ENCODE results near the gene CENPA.
"Not testable (repeated sequence)": the region's sequence is repeated elsewhere in the genome, so short reads cannot be mapped to it uniquely, and the experiment has no call there.

Gene CENPA

DNA sequence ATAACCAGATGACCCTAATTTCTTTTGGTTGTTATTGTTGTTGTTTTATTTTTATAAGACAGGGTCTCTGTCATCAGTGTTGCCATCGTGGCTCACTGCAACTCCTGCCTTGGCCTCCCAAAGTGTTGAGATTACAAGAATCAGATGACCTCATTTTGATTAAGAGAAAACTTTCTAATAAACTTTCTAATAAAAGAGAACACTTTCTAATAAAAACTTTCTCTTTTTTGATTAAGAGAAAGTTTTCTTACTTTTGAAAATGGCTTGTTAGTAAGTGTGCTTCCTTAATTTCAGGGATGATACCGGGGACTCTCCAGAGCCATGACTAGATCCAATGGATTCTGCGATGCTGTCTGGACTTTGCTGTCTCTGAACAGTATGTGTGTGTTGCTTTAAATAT lies 7.7 kb downstream of the CENPA start:
- no peak for TF ChIP-seq POLR2A (IDR thresholded peaks at IDR 0.05; ENCODE audit: low read depth, low read length)
- DNase-seq (ENCODE audit: insufficient read length, low spot score): no peak
- FAIRE-seq: no peak

DNA sequence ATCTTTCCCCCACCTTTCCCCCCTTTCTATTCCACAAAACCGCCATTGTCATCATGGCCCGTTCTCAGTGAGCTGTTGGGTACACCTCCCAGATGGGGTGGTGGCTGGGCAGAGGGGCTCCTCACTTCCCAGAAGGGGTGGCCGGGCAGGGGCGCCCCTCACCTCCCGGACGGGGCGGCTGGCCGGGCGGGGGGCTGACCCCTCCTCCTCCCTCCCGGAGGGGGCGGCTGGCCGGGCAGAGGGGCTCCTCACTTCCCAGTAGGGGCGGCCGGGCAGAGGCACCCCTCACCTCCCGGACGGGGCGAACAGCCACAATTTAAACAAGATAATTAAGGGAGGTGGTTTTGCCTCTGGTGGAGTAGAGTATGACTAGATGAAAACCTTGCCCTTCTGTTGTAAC lies 9.3 kb downstream of the CENPA start:
- not testable (repeated sequence) for DNase-seq (ENCODE audit: insufficient read length, low spot score); FAIRE-seq

- no peak for FAIRE-seq
- DNase-seq (ENCODE audit: insufficient read length, low spot score): no peak
- TF ChIP-seq POLR2A (IDR thresholded peaks at IDR 0.05; ENCODE audit: low read depth, low read length): no peak
Measured at GRCh38 chr2:26801328-26801727, 15.5 kb downstream of the CENPA start.

- no peak for TF ChIP-seq POLR2A (IDR thresholded peaks at IDR 0.05; ENCODE audit: low read depth, low read length)
- no peak for DNase-seq (ENCODE audit: insufficient read length, low spot score)
- FAIRE-seq: no peak
Measured at GRCh38 chr2:26801796-26802195, 15.9 kb downstream of the CENPA start.

DNA sequence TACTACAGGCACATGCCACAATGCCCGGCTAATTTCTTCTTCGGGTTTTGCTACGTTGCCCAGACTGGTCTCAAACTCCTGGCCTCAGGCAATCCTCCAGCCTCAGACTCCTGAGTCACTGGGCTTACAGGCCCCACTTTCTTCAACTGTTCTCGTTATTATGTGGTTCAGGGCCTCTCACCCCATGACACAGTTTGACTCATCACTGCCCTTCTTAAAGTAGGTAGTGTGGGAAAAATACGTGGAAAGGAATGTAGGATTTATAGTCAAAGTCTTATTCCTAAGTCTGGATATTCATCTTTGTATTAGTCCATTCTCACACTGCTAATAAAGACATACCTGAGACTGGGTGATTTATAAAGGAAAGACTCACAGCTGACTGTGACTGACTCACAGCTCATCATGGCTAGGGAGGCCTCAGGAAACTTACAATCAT lies 19.4 kb downstream of the CENPA start:
- FAIRE-seq (peak; percentile 90), DNase-seq (ENCODE audit: insufficient read length, low spot score) (peak; percentile 63)
- TF ChIP-seq POLR2A (IDR thresholded peaks at IDR 0.05; ENCODE audit: low read depth, low read length): no peak

- FAIRE-seq (no peak), DNase-seq (ENCODE audit: insufficient read length, low spot score) (no peak)
Measured at GRCh38 chr2:26807788-26808460, 22.1 kb downstream of the CENPA start.

GRCh38 chr2:26809211-26809610 lies 23.4 kb downstream of the CENPA start:
- FAIRE-seq (no peak), DNase-seq (ENCODE audit: insufficient read length, low spot score) (no peak)
- no peak for TF ChIP-seq POLR2A (IDR thresholded peaks at IDR 0.05; ENCODE audit: low read depth, low read length)

More at GRCh38 chr2:26807788-26808460, 22.1 kb downstream of the CENPA start:
- no peak for TF ChIP-seq POLR2A (IDR thresholded peaks at IDR 0.05; ENCODE audit: low read depth, low read length)

- DNase-seq (ENCODE audit: insufficient read length, low spot score) (no peak), FAIRE-seq (no peak)
- TF ChIP-seq POLR2A (IDR thresholded peaks at IDR 0.05; ENCODE audit: low read depth, low read length): no peak
Measured at GRCh38 chr2:26809876-26810577, 24.2 kb downstream of the CENPA start.

- FAIRE-seq (no peak), DNase-seq (ENCODE audit: insufficient read length, low spot score) (no peak)
- no peak for TF ChIP-seq POLR2A (IDR thresholded peaks at IDR 0.05; ENCODE audit: low read depth, low read length)
Measured at GRCh38 chr2:26811261-26811660, 25.4 kb downstream of the CENPA start.

DNA sequence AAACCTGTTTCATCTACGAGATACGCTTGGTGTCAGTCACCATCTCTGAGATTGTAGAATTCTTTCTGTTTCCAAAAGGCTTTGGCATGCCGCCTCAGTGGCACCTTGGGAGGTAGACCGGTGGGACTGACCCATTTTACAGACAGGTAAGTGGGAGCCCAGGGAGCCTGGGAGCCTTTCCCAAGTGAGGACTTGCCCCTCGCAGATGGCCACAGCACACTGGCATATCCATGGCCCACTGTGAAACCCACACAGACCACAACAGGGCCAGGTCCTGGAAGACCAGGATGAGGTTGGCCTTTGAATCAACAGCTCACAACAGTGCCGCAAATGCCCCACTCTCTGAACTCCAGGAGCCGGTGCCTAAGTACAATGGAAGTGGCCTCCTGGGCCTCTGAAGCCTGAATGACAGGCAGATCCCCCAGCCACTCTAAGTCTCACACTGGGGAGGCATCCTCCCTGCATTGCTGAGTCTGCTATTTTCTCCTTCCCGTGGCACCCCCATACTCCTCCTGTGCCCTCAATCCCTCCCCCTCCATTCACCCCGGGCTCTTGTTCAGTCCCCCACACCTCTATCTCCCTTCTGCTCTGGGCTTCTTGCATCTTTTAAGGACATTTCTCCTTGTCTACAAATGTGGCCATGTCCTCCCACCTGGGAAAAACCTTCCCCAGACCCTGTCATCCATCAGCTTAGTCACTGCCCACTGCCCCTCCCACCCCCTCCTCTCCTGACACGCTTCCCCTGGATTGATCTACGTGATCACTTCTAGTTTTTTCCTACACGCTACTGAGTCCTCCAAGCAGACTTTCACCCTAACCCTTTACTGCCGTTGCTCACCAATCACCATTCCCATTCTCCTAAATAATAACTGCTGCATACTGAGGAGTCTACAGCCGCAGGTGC lies 26.2 kb downstream of the CENPA start:
- DNase-seq (ENCODE audit: insufficient read length, low spot score) (no peak), FAIRE-seq (no peak)
- TF ChIP-seq POLR2A (IDR thresholded peaks at IDR 0.05; ENCODE audit: low read depth, low read length): no peak

GRCh38 chr2:26812731-26813130 lies 26.9 kb downstream of the CENPA start:
- FAIRE-seq (no peak), DNase-seq (ENCODE audit: insufficient read length, low spot score) (no peak)
- no peak for TF ChIP-seq POLR2A (IDR thresholded peaks at IDR 0.05; ENCODE audit: low read depth, low read length)

DNA sequence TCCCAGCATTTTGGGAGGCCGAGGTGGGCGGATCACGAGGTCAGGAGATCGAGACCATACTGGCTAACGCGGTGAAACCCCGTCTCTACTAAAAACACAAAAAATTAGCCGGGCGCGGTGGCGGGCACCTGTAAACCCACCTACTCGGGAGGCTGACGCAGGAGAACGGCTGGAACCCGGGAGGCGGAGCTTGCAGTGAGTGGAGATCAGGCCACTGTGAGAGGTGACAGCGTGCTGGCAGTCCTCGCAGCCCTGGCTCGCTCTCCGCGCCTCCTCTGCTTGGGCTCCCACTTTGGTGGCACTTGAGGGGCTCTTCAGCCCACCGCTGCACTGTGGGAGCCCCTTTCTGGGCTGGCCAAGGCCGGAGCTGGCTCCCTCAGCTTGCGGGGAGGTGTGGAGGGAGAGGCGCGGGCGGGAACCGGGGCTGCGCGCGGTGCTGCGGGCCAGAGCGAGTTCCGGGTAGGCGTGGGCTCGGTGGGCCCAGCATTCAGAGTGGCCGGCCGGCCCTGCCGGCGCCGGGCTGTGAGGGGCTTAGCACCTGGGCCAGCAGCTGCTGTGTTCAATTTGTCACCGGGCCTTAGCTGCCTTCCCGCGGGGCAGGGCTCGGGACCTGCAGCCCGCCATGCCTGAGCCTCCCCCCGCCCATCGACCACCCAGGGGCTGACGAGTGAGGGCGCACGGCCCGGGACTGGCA lies 28.4 kb downstream of the CENPA start:
- FAIRE-seq; DNase-seq (ENCODE audit: insufficient read length, low spot score): not testable (repeated sequence)

GRCh38 chr2:26816893-26817292 lies 31.0 kb downstream of the CENPA start:
- DNase-seq (ENCODE audit: insufficient read length, low spot score) (peak; percentile 20), FAIRE-seq (no peak)
- no peak for TF ChIP-seq POLR2A (IDR thresholded peaks at IDR 0.05; ENCODE audit: low read depth, low read length)

DNA sequence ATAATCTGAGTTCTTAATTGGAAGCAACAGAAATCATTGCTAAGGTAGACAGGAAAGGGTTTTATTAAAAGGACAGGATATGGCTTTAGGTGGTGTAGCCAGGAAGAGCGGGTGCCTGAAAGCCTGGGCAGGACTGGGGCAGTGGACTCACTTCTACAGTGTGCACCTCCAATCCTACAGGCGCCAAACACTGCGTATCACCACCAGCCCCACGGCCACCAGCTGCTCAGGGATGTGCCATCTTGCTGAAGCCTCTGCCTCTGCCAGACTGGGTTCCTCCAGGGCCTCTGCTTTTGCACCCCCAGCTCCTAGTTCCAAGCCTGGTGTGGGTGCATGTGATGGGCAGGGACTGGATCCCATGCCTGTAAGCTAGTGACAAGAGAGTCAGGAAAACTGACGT lies 32.4 kb downstream of the CENPA start:
- DNase-seq (ENCODE audit: insufficient read length, low spot score): no peak
- TF ChIP-seq POLR2A (IDR thresholded peaks at IDR 0.05; ENCODE audit: low read depth, low read length): no peak
- no peak for FAIRE-seq

Measured in H54 (cell line).